Upper lobe of left lung (tissue), 4 donors: Measurements from ENCODE around the gene ZNF417.

Experiments used
- EP300 ChIP-seq, 4 donors: sonication (generic); formaldehyde crosslinking; IDR thresholded peaks; one replicate each; pipeline ENCODE4 v1.5.1; 2017; ENCODE audit warnings: antibody characterized with exemption in 4 of 4, control low read depth in 2 of 4
- POLR2A ChIP-seq, 4 donors: fragments of 450-650 bp; IDR thresholded peaks; one replicate each; pipeline ENCODE4 v1.5.1; 2016 to 2017; ENCODE audit warnings: antibody characterized with exemption in 4 of 4, mild to moderate bottlenecking in 2 of 4
- POLR2AphosphoS5 ChIP-seq, 2 donors: sonication (generic); formaldehyde crosslinking; IDR thresholded peaks; one replicate each; pipeline ENCODE4 v1.5.1; 2017; ENCODE audit warnings: antibody characterized with exemption in 2 of 2
- TF ChIP-seq, protein P1 (sequence below), 6 experiments: fragments of 450-650 bp in 4 of 6; fragments of 200-600 bp in 2 of 6; sonication (generic) in 2 of 6; IDR thresholded peaks; one replicate each; pipeline ENCODE4 v1.5.1; 2016 to 2019; ENCODE audit warnings: antibody characterized with exemption in 6 of 6

DNA sequence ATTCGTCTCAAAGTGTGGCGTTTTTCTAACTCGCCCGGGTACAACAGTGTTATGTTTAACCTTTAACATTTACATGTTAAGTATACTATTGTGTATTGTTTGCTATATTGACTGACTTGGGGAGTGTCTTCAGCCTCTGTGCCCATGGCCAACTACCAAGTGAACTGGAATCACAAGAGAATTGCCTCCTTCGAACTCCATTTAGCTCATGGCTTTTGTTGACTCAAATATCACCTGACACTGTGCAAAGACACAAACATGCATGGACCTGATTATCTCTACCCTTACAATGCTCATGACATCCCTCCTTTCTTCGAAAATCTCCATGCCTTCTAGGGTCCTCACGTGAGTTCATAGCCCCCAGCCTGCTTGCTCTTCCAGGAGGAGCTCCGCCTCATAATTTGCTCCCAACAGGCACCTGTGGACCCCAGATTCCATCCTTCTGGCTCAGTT lies 28.3 kb downstream of the ZNF417 start:
- no peak for TF ChIP-seq POLR2A (IDR thresholded peaks at IDR 0.05)
- TF ChIP-seq, protein P1, sequence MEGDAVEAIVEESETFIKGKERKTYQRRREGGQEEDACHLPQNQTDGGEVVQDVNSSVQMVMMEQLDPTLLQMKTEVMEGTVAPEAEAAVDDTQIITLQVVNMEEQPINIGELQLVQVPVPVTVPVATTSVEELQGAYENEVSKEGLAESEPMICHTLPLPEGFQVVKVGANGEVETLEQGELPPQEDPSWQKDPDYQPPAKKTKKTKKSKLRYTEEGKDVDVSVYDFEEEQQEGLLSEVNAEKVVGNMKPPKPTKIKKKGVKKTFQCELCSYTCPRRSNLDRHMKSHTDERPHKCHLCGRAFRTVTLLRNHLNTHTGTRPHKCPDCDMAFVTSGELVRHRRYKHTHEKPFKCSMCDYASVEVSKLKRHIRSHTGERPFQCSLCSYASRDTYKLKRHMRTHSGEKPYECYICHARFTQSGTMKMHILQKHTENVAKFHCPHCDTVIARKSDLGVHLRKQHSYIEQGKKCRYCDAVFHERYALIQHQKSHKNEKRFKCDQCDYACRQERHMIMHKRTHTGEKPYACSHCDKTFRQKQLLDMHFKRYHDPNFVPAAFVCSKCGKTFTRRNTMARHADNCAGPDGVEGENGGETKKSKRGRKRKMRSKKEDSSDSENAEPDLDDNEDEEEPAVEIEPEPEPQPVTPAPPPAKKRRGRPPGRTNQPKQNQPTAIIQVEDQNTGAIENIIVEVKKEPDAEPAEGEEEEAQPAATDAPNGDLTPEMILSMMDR (IDR thresholded peaks at IDR 0.05), result no peak
- TF ChIP-seq EP300 (IDR thresholded peaks at IDR 0.05), result no peak
- no peak for TF ChIP-seq POLR2AphosphoS5 (IDR thresholded peaks at IDR 0.05)
